SJCRH30 (cell line): Measurements from ENCODE around the gene LAYN. TPM values are rescaled to one million over a fixed set of nuclear protein-coding genes. Genes with fewer than 3 reads are reported as not detected.

Source experiments
- DNase-seq, 2 experiments: peaks; one replicate each; pipeline ENCODE4 v3.0.0-alpha.2; 2015 to 2020
- H3K27ac ChIP-seq: fragments of 250-450 bp; sonication (Bioruptor Pico); 2 replicates; pipeline ENCODE4 v1.5.1; 2020; ENCODE audit warnings: mild to moderate bottlenecking, moderate library complexity
- H3K27me3 ChIP-seq: fragments of 250-450 bp; sonication (Bioruptor Pico); 2 replicates; pipeline ENCODE4 v1.5.1; 2020; ENCODE audit warnings: mild to moderate bottlenecking, moderate library complexity
- H3K36me3 ChIP-seq: fragments of 250-450 bp; sonication (Bioruptor Pico); 2 replicates; pipeline ENCODE4 v1.5.1; 2020; ENCODE audit warnings: mild to moderate bottlenecking, moderate library complexity
- H3K4me1 ChIP-seq: fragments of 250-450 bp; sonication (Bioruptor Pico); 2 replicates; pipeline ENCODE4 v1.5.1; 2020; ENCODE audit warnings: mild to moderate bottlenecking, moderate library complexity
- H3K4me3 ChIP-seq: fragments of 250-450 bp; sonication (Bioruptor Pico); 2 replicates; pipeline ENCODE4 v1.5.1; 2020; ENCODE audit warnings: mild to moderate bottlenecking, moderate library complexity
- H3K9me3 ChIP-seq: fragments of 250-450 bp; sonication (Bioruptor Pico); replicated peaks from 2 replicates; pipeline ENCODE4 v1.5.1; 2020; ENCODE audit warnings: mild to moderate bottlenecking, moderate library complexity
- total RNA-seq: library from RNA; depleted of rRNA; stranded (reverse); fragments of >200 nt; shearing (Covaris generic); gene quantifications from 2 replicates; pipeline ENCODE4 v1.2.3, GENCODE V29; 2014

Gene LAYN
- total RNA-seq, 1 experiment from 2014 or later: 0.67 TPM

DNA sequence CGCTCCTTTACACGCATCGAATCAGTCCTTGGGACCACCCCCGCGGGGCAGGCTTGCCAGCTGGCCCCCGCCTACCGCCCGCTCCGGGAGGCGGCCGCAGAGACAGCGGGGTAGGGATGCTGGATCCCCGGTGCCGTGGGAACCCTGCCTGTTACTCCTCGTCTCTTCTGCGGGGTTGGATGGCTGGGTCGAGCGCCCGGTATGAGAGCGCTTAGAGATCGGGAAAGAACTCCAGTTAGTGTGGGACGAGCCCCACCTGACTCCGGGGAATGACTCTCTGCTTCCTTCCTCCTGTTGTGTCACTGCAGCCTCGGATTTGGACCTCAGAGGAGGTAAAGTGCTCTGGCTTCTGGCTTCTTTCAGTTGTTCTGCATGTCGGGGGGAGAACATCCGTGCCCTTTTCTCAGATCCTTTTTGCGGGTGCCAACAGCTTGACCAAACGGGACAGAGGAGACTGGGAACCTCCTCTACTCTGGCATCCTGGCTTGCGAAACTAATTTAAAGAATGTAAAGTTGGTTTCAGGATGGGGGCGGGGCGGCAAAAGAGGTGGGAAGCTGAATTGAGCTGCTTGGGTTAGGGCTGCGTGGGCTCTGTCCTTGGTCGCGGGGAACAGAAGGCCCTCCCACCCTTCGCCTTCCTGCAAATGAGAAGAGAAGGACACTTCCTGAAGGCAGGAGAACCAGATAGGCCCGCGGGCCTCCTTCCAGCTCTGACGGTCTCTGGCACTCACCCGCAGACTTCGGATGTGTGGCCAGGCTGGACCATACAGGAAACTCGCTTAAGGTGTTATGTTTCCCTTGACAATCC is 938 bp downstream of the LAYN start:
- H3K36me3 ChIP-seq: no peaks in the 10 kb centered on the region
- H3K4me3 ChIP-seq: peak overlapping the region; percentile 45
- no peak overlapping the region; the same call in 1 of the 2 replicates for H3K27ac ChIP-seq
- DNase-seq: peak in 1 of 2 experiments; percentile 18
- no peaks in the 10 kb centered on the region for H3K9me3 ChIP-seq
- H3K4me1 ChIP-seq: no peaks in the 10 kb centered on the region
- H3K27me3 ChIP-seq: no peaks in the 10 kb centered on the region

DNA sequence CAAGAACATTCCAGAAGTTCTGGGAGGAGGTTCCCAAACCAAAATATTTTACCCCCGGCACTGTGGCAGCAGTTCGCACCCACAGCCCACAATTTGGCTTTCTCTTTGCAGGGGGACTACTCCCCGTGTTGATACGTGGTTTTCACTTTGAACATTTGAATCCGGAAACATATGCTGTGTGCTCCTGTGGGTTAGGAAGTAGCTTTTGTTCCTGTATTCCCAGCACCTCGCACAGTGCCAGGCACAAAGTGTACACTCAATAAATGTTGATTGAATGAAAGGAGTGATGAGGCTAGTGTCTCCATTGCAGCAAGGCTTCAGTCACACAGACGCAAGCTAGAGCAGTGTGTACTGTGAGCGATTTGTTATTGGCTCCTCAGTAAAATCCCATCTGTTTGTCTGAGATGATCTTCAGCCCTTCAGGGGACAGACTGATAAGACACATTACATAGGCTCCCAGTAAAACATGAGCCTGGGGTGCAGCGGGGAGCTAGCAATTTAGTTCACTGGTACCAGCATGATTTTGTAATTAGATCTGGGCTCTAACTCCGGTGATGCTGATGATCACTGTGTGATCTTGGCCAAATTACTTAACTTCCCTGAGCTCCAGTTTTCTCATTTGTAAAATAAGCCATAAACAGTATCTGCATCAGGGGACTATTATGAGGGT is 2.2 kb downstream of the LAYN start:
- Histone ChIP-seq H3K4me3 (no peak overlapping the region), H3K27ac (no peak overlapping the region), H3K36me3 (no peaks in the 10 kb centered on the region), H3K4me1 (no peaks in the 10 kb centered on the region), H3K27me3 (no peaks in the 10 kb centered on the region), H3K9me3 (no peaks in the 10 kb centered on the region)
- no peak for DNase-seq

DNA sequence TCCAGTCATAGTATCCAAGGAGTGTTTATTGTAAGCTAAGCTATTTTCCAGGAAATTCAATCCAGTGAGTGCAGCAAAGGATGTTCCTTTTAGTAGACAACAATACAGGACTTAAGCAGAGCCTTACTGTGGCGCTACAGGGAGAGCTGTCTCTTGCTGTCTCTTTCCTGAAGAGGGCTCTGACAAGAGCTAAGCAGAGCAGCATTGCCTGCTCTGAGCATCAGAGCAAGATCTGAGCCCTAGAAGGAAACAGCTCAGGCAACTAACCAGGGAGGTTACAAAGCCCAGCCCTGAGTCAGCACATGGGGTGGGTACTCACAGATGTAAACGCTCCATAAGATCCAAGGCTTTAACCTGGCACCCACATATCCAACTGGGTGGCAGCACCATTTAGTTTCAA is 8.0 kb downstream of the LAYN start:
- Histone ChIP-seq H3K9me3 (no peaks in the 10 kb centered on the region), H3K27ac (no peak overlapping the region), H3K36me3 (no peaks in the 10 kb centered on the region), H3K27me3 (no peaks in the 10 kb centered on the region), H3K4me1 (no peaks in the 10 kb centered on the region), H3K4me3 (no peak overlapping the region)
- DNase-seq: no peak

DNA sequence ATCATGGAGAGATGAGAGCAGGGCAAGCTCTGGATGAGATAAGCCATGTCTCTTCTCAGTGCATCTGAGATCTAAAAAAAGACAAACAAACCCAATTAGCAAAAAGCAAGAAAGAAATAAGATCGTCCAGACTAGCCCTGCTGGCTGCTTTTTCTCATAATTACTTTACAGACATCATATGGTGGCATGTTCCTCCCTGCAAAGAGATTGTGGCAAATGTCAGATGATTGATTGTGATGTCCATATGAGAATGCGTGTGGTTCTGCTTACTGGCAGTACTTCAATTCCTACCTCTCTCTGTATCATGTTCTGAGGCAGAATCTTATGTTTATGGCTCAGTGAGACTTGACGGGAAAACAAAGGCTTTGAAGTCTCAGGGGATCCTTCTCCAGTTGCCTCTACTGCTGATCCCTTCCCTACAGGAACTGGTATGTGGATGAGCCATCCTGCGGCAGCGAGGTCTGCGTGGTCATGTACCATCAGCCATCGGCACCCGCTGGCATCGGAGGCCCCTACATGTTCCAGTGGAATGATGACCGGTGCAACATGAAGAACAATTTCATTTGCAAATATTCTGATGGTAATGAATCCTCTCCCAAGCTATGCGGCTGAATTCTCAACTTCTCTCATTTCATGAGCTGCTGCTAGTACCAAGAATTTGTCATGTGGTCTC is 8.8 kb downstream of the LAYN start:
- DNase-seq: no peak
- Histone ChIP-seq H3K4me3 (no peak overlapping the region), H3K36me3 (no peaks in the 10 kb centered on the region), H3K27ac (no peak overlapping the region), H3K4me1 (no peaks in the 10 kb centered on the region), H3K27me3 (no peaks in the 10 kb centered on the region), H3K9me3 (no peaks in the 10 kb centered on the region)

DNA sequence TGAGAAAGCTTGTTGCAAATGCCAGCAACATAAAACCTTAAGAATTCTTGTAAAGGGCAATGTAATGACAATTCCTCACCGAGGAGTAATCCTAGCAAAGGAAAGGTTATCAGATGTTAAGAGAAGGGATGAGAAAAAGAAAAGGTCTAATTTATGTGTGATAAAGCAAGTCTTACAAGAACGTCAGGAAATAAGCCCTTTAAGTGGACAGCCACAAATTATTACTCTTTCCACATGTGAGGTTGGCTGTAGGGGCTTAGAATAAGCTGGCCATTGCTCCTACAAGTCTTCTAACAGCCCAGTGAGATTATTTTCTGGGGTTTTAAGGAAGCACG is 9.3 kb downstream of the LAYN start:
- Histone ChIP-seq H3K4me1 (no peaks in the 10 kb centered on the region), H3K9me3 (no peaks in the 10 kb centered on the region), H3K36me3 (no peaks in the 10 kb centered on the region), H3K27me3 (no peaks in the 10 kb centered on the region), H3K27ac (no peak overlapping the region), H3K4me3 (no peak overlapping the region)
- no peak for DNase-seq

DNA sequence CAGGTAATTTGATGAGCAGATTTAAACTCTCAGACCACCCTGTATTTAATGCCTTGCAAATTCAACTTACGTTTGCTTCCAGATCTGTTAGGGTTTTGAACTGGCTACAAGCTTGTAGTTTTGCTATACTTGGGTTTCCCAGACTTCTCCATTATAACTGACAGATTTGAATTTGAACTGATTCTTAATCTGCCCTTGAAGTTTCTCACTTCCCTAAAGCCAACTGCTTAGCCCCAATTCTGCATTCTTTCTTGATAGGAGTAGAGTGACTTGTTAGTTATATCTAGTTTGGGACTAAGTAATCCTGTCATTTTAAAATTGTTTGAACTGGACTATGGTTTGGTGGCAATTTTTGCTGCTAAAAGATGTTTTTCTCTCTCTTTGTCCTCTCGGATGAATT is 9.7 kb downstream of the LAYN start:
- Histone ChIP-seq H3K27me3 (no peaks in the 10 kb centered on the region), H3K36me3 (no peaks in the 10 kb centered on the region), H3K9me3 (no peaks in the 10 kb centered on the region), H3K27ac (no peak overlapping the region), H3K4me3 (no peak overlapping the region), H3K4me1 (no peaks in the 10 kb centered on the region)
- no peak for DNase-seq

DNA sequence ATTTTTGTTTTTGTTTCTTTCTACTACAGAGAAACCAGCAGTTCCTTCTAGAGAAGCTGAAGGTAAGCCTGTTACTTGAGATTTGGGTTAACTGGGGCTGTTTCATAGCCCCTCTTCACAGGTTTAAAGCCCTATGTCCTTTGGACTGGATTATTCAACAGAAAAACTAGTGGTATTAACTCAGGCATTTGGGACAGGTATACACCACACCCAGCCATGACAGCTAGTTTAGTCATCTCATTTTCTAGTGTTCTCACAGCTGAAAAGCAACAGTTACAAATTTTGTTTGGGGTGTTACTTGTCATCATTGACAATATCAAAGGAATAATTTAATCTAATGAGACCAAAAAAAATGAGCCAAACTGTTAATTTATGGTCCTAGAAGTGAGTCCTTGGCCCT is 14.0 kb downstream of the LAYN start:
- H3K36me3 ChIP-seq: no peaks in the 10 kb centered on the region

DNA sequence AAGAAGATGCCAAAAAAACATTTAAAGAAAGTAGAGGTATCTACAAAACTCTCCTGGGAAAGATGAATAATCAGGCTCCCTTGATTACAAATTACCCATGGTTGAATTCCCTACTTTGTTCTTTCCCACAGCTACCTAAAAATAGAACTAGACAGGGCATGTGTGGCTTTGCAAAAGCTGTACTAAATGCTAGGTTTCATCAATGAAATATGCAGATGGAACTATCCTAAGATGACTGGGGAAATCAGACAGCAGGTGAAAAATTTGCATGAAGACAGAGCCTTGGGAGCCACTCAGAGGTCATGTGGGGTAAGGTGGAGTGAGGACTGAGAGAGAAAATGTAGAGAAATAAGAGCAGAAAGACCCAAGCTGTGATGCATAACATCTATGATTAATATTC is 14.7 kb downstream of the LAYN start:
- H3K36me3 ChIP-seq: no peaks in the 10 kb centered on the region
- no peaks in the 10 kb centered on the region for H3K4me1 ChIP-seq
- H3K27ac ChIP-seq: no peak overlapping the region
- DNase-seq: no peak
- H3K9me3 ChIP-seq: no peaks in the 10 kb centered on the region
- no peaks in the 10 kb centered on the region for H3K27me3 ChIP-seq
- H3K4me3 ChIP-seq: no peak overlapping the region

More for the DNA sequence above, 14.0 kb downstream of the LAYN start:
- Histone ChIP-seq H3K9me3 (no peaks in the 10 kb centered on the region), H3K4me3 (no peak overlapping the region), H3K4me1 (no peaks in the 10 kb centered on the region), H3K27ac (no peak overlapping the region), H3K27me3 (no peaks in the 10 kb centered on the region)
- DNase-seq: no peak

DNA sequence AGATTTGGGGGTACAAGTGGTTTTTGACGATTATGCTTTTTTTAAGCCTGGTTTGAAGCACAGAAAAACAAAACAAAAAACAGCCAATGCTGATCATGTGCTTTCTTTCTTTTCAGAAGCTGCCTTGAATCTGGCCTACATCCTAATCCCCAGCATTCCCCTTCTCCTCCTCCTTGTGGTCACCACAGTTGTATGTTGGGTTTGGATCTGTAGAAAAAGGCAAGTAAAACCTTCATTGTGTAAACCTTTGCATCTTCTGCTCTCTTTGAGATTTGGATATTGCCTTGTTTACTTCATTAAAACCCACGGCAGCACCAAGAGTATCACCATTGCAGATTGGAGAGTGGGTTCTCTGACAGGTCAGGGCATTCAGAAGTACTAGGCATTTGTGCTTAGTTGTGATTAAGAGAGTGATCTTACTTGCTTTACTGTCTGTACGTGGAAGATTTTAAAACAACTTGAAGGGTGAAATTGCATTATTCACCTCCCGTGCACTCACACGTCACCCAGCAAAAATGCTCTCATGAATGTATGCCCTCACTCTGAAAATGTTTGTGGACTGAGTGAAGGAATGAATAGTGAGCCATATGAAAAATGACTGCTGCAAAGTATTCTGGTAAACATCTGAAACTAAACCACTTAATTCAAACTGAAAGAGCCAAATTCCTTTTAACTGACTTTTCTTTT is 17.0 kb downstream of the LAYN start:
- Histone ChIP-seq H3K27ac (no peak overlapping the region), H3K9me3 (no peaks in the 10 kb centered on the region), H3K4me3 (no peak overlapping the region), H3K4me1 (no peaks in the 10 kb centered on the region), H3K36me3 (no peaks in the 10 kb centered on the region), H3K27me3 (no peaks in the 10 kb centered on the region)
- no peak for DNase-seq

DNA sequence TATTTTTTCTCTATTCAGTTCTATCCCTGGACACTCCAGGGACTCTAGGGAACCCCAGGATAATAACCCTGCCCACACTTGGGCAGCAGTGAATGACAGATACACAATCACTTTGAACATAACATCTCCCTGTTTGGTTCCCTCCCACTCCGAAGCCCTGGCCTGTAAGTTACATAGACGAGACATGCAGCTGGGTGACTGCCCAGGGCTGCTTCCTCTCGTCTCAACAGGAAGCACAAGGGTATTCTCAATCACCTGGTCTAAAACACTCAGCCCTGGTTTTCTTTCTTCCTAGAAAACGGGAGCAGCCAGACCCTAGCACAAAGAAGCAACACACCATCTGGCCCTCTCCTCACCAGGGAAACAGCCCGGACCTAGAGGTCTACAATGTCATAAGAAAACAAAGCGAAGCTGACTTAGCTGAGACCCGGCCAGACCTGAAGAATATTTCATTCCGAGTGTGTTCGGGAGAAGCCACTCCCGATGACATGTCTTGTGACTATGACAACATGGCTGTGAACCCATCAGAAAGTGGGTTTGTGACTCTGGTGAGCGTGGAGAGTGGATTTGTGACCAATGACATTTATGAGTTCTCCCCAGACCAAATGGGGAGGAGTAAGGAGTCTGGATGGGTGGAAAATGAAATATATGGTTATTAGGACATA is 19.4 kb downstream of the LAYN start:
- Histone ChIP-seq H3K4me3 (no peak overlapping the region), H3K36me3 (no peaks in the 10 kb centered on the region), H3K9me3 (no peaks in the 10 kb centered on the region), H3K27me3 (no peaks in the 10 kb centered on the region), H3K4me1 (no peaks in the 10 kb centered on the region), H3K27ac (no peak overlapping the region)
- DNase-seq: no peak

DNA sequence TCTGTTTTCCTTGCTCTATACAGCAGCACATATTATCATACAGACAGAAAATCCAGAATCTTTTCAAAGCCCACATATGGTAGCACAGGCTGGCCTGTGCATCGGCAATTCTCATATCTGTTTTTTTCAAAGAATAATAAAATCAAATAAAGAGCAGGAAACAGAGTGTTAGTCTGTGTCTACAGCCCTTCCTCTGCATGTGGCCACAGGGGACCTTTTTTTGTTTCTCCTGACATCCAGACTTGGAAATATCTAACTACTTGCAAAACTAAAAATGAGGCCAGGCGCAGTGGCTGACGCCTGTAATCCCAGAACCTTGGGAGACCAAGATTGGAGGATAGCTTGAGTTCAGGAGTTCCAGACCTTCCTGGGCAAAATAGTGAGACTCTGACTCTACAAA is 20.3 kb downstream of the LAYN start:
- Histone ChIP-seq H3K27ac (no peak overlapping the region), H3K36me3 (no peaks in the 10 kb centered on the region), H3K4me3 (no peak overlapping the region), H3K4me1 (no peaks in the 10 kb centered on the region), H3K9me3 (no peaks in the 10 kb centered on the region), H3K27me3 (no peaks in the 10 kb centered on the region)
- no peak for DNase-seq

DNA sequence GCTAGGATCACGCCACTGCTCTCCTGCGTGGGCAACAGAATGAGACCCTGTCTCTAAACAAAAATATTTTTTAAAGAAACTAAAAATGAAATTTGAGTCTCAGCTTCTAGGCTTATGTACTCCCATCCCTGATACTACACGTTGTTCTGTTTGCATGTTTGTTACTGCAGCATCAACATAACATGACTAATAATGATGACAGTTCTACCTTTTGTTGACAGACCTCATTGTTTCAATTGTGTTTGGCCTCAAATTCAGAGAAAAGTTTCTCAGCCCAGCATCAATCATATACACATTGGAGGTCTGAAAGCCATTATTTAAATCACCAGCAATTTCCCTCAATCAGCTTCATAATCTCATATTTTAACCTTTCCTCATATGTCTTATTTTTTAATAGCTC is 20.8 kb downstream of the LAYN start:
- no peaks in the 10 kb centered on the region for H3K36me3 ChIP-seq
- H3K27me3 ChIP-seq: no peaks in the 10 kb centered on the region

DNA sequence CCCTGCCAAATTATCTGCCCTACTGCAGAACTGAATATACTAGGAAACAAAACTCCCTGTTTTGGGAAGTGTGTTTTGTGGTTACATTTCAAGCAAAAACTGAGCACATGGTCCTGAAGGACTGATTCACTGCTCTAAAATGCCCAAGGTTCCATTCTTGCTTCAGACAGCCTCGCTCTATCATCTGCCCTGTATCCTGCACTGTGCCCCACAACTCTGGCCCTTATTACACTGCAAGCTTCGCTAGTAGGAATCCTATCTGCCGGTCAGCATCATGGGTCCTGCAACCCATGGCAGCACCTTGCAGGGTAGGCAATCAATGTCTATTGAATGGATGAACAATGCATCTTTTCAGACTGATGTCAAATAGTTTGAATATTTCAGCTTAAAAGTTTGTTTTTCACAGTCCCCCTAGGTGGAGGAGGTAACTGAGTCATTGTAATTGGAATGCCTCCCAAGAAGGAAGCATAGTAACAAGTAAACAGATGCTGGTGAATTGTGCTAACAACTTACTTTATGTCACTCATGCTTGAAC is 21.3 kb downstream of the LAYN start:
- H3K27ac ChIP-seq: no peak overlapping the region
- no peaks in the 10 kb centered on the region for H3K9me3 ChIP-seq
- H3K36me3 ChIP-seq: no peaks in the 10 kb centered on the region
- no peaks in the 10 kb centered on the region for H3K27me3 ChIP-seq
- no peaks in the 10 kb centered on the region for H3K4me1 ChIP-seq
- no peak for DNase-seq
- no peak overlapping the region for H3K4me3 ChIP-seq

More for the DNA sequence above, 20.8 kb downstream of the LAYN start:
- Histone ChIP-seq H3K27ac (no peak overlapping the region), H3K4me1 (no peaks in the 10 kb centered on the region), H3K9me3 (no peaks in the 10 kb centered on the region), H3K4me3 (no peak overlapping the region)
- DNase-seq: no peak

DNA sequence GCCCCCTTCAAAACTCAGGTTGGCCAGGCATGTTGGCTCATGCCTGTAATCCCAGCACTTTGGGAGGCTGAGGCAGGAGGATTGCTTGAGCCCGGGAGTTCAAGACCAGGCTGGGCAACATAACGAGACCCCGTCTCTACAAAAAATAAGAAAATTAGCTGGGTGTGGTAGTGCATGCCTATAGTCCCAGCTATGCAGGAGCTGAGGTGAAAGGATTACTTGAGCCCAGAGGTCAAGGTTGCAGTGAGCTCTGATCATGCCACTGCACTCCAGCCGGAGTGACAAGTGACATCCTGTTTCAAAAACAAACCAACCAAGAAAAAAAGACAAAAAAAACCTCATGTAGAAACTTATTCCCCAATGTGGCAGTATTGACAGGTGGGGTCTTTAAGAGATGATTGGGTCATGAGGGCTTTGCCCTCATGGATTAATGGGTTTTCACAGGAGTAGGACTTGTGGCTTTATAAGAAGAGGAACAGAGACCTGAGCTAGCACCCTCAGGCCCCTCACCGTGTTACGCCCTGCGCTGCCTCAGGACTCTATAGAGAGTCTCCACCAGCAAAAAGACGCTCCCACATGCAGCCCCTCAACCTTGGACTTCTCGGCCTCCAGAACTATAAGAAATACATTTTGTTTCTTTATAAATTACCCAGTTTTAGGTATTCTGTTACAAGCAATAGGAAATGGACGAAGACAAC is 22.3 kb downstream of the LAYN start:
- Histone ChIP-seq H3K27me3 (no peaks in the 10 kb centered on the region), H3K36me3 (no peaks in the 10 kb centered on the region), H3K27ac (no peak overlapping the region), H3K4me3 (no peak overlapping the region), H3K9me3 (no peaks in the 10 kb centered on the region), H3K4me1 (no peaks in the 10 kb centered on the region)
- no peak for DNase-seq
